ENCODE data around the gene CCDC178.

Gene CCDC178

GRCh38 chr18:33116376-33116775, 324.1 kb downstream of the CCDC178 start:
- DNase-seq (ENCODE audit: low spot score): peak; percentile 19

GRCh38 chr18:33115917-33116316, 324.6 kb downstream of the CCDC178 start:
- DNase-seq (ENCODE audit: low spot score): no peak

- no peak for DNase-seq (ENCODE audit: low spot score)
Observed at GRCh38 chr18:33115476-33115875, 325.0 kb downstream of the CCDC178 start.

GRCh38 chr18:33114749-33115148, 325.8 kb downstream of the CCDC178 start:
- no peak for DNase-seq (ENCODE audit: low spot score)

- no peak for DNase-seq (ENCODE audit: low spot score)
Observed at GRCh38 chr18:33113416-33113815, 327.1 kb downstream of the CCDC178 start.

- no peak for DNase-seq (ENCODE audit: low spot score)
Observed at GRCh38 chr18:33107511-33107910, 333.0 kb downstream of the CCDC178 start.

- no peak for DNase-seq (ENCODE audit: low spot score)
Observed at GRCh38 chr18:33101316-33101715, 339.2 kb downstream of the CCDC178 start.

- no peak for DNase-seq (ENCODE audit: low spot score)
Observed at GRCh38 chr18:33099626-33100025, 340.9 kb downstream of the CCDC178 start.

GRCh38 chr18:33097126-33097525, 343.4 kb downstream of the CCDC178 start:
- DNase-seq (ENCODE audit: low spot score): no peak

- no peak for DNase-seq (ENCODE audit: low spot score)
Observed at GRCh38 chr18:33090461-33090860, 350.1 kb downstream of the CCDC178 start.

GRCh38 chr18:33076601-33077000, 363.9 kb downstream of the CCDC178 start:
- DNase-seq (ENCODE audit: low spot score): no peak

- no peak for DNase-seq (ENCODE audit: low spot score)
Observed at GRCh38 chr18:33074125-33074524, 366.4 kb downstream of the CCDC178 start.

GRCh38 chr18:33062834-33063364, 377.6 kb downstream of the CCDC178 start:
- no peak for DNase-seq (ENCODE audit: low spot score)

- no peak for DNase-seq (ENCODE audit: low spot score)
Observed at GRCh38 chr18:33052886-33053285, 387.6 kb downstream of the CCDC178 start.

- no peak for DNase-seq (ENCODE audit: low spot score)
Observed at GRCh38 chr18:33051407-33051806, 389.1 kb downstream of the CCDC178 start.

GRCh38 chr18:33040213-33040612, 400.3 kb downstream of the CCDC178 start:
- no peak for DNase-seq (ENCODE audit: low spot score)

GRCh38 chr18:33034945-33035344, 405.6 kb downstream of the CCDC178 start:
- no peak for DNase-seq (ENCODE audit: low spot score)

GRCh38 chr18:33034212-33034611, 406.3 kb downstream of the CCDC178 start:
- DNase-seq (ENCODE audit: low spot score): no peak

- DNase-seq (ENCODE audit: low spot score): peak; percentile 23
Observed at GRCh38 chr18:33022370-33022769, 418.2 kb downstream of the CCDC178 start.

- peak; percentile 11 for DNase-seq (ENCODE audit: low spot score)
Observed at GRCh38 chr18:33020877-33021276, 419.6 kb downstream of the CCDC178 start.

- DNase-seq (ENCODE audit: low spot score): no peak
Observed at GRCh38 chr18:33014060-33014796, 426.3 kb downstream of the CCDC178 start.

GRCh38 chr18:33010149-33010548, 430.4 kb downstream of the CCDC178 start:
- no peak for DNase-seq (ENCODE audit: low spot score)

GRCh38 chr18:32998921-32999320, 441.6 kb downstream of the CCDC178 start:
- no peak for DNase-seq (ENCODE audit: low spot score)

GRCh38 chr18:32998285-32998684, 442.2 kb downstream of the CCDC178 start:
- DNase-seq (ENCODE audit: low spot score): no peak
